Neural cell (in vitro differentiated cells): ENCODE measurements around the gene NOL9. TPM values are rescaled to one million over a fixed set of nuclear protein-coding genes. Genes with fewer than 3 reads are reported as not detected.

ENCODE experiments used
- H2AFZ ChIP-seq: fragments of 200-600, 300-800 bp; sonication (generic), shearing (Covaris generic); 2 replicates; pipeline ENCODE4 v1.6.0; 2014; ENCODE audit warnings: low read depth, mild to moderate bottlenecking, antibody characterized with exemption, low read length, moderate library complexity
- H3F3A ChIP-seq: fragments of 200-600 bp; shearing (Covaris generic); 2 replicates; pipeline ENCODE4 v1.6.1; 2016; ENCODE audit warnings: mild to moderate bottlenecking, moderate library complexity, mixed read lengths, antibody characterized with exemption, low read length; ENCODE audit not compliant: insufficient read depth, poor library complexity, severe bottlenecking
- H3K27ac ChIP-seq: fragments of 200-600, 300-800 bp; sonication (generic), shearing (Covaris generic); 2 replicates; pipeline ENCODE4 v1.5.1; 2014; ENCODE audit warnings: mild to moderate bottlenecking, low read length, moderate library complexity
- H3K27me3 ChIP-seq: fragments of 300-800, 200-600 bp; sonication (generic), shearing (Covaris generic); 2 replicates; pipeline ENCODE4 v1.6.0; 2014; ENCODE audit warnings: mild to moderate bottlenecking, low read depth, low read length, moderate library complexity; ENCODE audit not compliant: insufficient read depth
- H3K36me3 ChIP-seq: fragments of 300-800, 200-600 bp; sonication (generic), shearing (Covaris generic); 2 replicates; pipeline ENCODE4 v1.5.1; 2014; ENCODE audit warnings: mild to moderate bottlenecking, antibody characterized with exemption, low read length, moderate library complexity; ENCODE audit not compliant: insufficient read depth
- H3K4me2 ChIP-seq: fragments of 300-800, 200-600 bp; sonication (generic), shearing (Covaris generic); 2 replicates; pipeline ENCODE4 v1.6.0; 2014; ENCODE audit warnings: mild to moderate bottlenecking, low read length
- H3K4me3 ChIP-seq: fragments of 300-800, 200-600 bp; sonication (generic), shearing (Covaris generic); 2 replicates; pipeline ENCODE4 v1.5.1; 2014; ENCODE audit warnings: mild to moderate bottlenecking, low read length, moderate library complexity
- H3K79me2 ChIP-seq: fragments of 200-600 bp; shearing (Covaris generic); replicated peaks from 2 replicates; pipeline ENCODE4 v1.6.0; 2014; ENCODE audit warnings: mild to moderate bottlenecking, low read length, moderate library complexity; ENCODE audit not compliant: insufficient read depth
- H3K9ac ChIP-seq: fragments of 300-800, 200-600 bp; sonication (generic), shearing (Covaris generic); 2 replicates; pipeline ENCODE4 v1.6.1; 2016; ENCODE audit warnings: mild to moderate bottlenecking, low read length, mixed read lengths
- H3K9me2 ChIP-seq: fragments of 200-600 bp; shearing (Covaris generic); 2 replicates; pipeline ENCODE4 v1.6.1; 2016; ENCODE audit warnings: mild to moderate bottlenecking, low read length, mixed read lengths; ENCODE audit not compliant: insufficient read depth
- H3K9me3 ChIP-seq: fragments of 200-600, 300-800 bp; sonication (generic), shearing (Covaris generic); 2 replicates; pipeline ENCODE4 v1.6.1; 2016; ENCODE audit warnings: mild to moderate bottlenecking, mixed run types, low read length, moderate library complexity, mixed read lengths
- H4K20me1 ChIP-seq: fragments of 200-600 bp; shearing (Covaris generic); 2 replicates; pipeline ENCODE4 v1.6.1; 2016; ENCODE audit warnings: mild to moderate bottlenecking, mixed run types; ENCODE audit not compliant: insufficient read depth
- CTCF ChIP-seq: fragments of 450-650 bp; IDR thresholded peaks from 2 replicates; pipeline ENCODE4 v1.5.1; 2014; ENCODE audit warnings: antibody characterized with exemption, mild to moderate bottlenecking, moderate library complexity; ENCODE audit not compliant: poor library complexity, severe bottlenecking
- EP300 ChIP-seq: fragments of 450-650 bp; conservative IDR thresholded peaks from 2 replicates; pipeline ENCODE4 v1.6.1; 2014; ENCODE audit warnings: antibody characterized with exemption, mild to moderate bottlenecking, moderate library complexity; ENCODE audit not compliant: poor library complexity, severe bottlenecking
- EZH2 ChIP-seq: fragments of 200-600, 300-800 bp; shearing (Covaris generic), sonication (generic); IDR thresholded peaks from 2 replicates; pipeline ENCODE4 v1.6.1; 2014; ENCODE audit warnings: antibody characterized with exemption, low read length, borderline replicate concordance, mild to moderate bottlenecking; ENCODE audit not compliant: insufficient read depth, poor library complexity, severe bottlenecking
- MXI1 ChIP-seq: fragments of 450-650 bp; conservative IDR thresholded peaks from 2 replicates; pipeline ENCODE4 v1.6.1; 2014; ENCODE audit warnings: antibody characterized with exemption, mild to moderate bottlenecking; ENCODE audit not compliant: poor library complexity, severe bottlenecking
- POLR2AphosphoS5 ChIP-seq: IDR thresholded peaks from 2 replicates; pipeline ENCODE4 v1.6.1; 2012
- RAD21 ChIP-seq: fragments of 450-650 bp; conservative IDR thresholded peaks from 2 replicates; pipeline ENCODE4 v1.6.1; 2014; ENCODE audit warnings: antibody characterized with exemption, mild to moderate bottlenecking, moderate library complexity
- REST ChIP-seq: IDR thresholded peaks from 2 replicates; pipeline ENCODE4 v1.6.1; 2012; ENCODE audit warnings: borderline replicate concordance
- SMC3 ChIP-seq: fragments of 450-650 bp; conservative IDR thresholded peaks from 2 replicates; pipeline ENCODE4 v1.6.1; 2014; ENCODE audit warnings: antibody characterized with exemption, mild to moderate bottlenecking, moderate library complexity; ENCODE audit not compliant: poor library complexity
- TAF1 ChIP-seq: IDR thresholded peaks from 2 replicates; pipeline ENCODE4 v1.6.1; 2012; ENCODE audit warnings: low read depth
- polyA plus RNA-seq: library from polyadenylated mRNA; depleted of rRNA; stranded (reverse); fragments of >200 nt; gene quantifications from 2 replicates; pipeline ENCODE4 v1.2.3, GENCODE V29; 2014

NOL9 gene
- polyA plus RNA-seq, 1 donor from 2014 or later = 30.7 TPM

GRCh38 chr1:6481820-6482219 lies 72.5 kb downstream of the NOL9 start:
- Histone ChIP-seq H3K4me3 (no peak overlapping the region), H4K20me1 (no peaks in the 10 kb centered on the region), H3K27ac (no peak overlapping the region), H2AFZ (no peak overlapping the region), H3K9ac (no peak overlapping the region), H3K79me2 (no peaks in the 10 kb centered on the region), H3K36me3 (no peaks in the 10 kb centered on the region), H3F3A (no peaks in the 10 kb centered on the region), H3K4me2 (no peak overlapping the region), H3K9me3 (no peaks in the 10 kb centered on the region), H3K9me2 (no peaks in the 10 kb centered on the region), H3K27me3 (peaks cover 13% of the 10 kb centered on the region)
- no peak for TF ChIP-seq REST
- no peak for TF ChIP-seq RAD21
- TF ChIP-seq EP300 = no peak
- no peak for TF ChIP-seq CTCF

- no peaks in the 10 kb centered on the region for H3K79me2 ChIP-seq
- H3K4me3 ChIP-seq = no peak overlapping the region
- no peak overlapping the region for H2AFZ ChIP-seq
- TF ChIP-seq EZH2 = no peak
- H3K9ac ChIP-seq = no peak overlapping the region
- H4K20me1 ChIP-seq = no peaks in the 10 kb centered on the region
- H3K27ac ChIP-seq = no peak overlapping the region
- no peaks in the 10 kb centered on the region for H3F3A ChIP-seq
- no peaks in the 10 kb centered on the region for H3K9me2 ChIP-seq
- no peaks in the 10 kb centered on the region for H3K36me3 ChIP-seq
- no peak overlapping the region for H3K4me2 ChIP-seq
- H3K27me3 ChIP-seq = no peaks in the 10 kb centered on the region
- H3K9me3 ChIP-seq = no peaks in the 10 kb centered on the region
Measured at GRCh38 chr1:6477039-6477820, 77.1 kb downstream of the NOL9 start.

DNA sequence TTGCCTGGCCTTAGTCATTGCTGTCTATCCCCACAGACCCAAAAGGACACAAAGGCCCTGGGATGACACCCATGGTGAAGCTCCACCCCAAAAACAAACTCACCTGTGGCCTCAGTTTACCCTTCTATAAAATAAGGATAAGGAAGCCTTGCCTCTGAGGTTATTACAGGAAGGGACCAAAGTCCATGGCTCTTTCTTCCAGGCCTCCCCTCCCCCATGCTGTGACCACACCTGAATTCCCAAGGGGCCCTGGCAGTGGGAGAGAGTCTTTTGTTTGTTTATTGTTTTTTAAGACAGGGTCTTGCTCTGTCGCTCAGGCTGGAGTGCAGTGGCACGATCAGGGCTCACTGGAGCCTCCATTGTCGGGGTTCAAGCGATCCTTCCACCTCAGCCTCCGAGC lies 77.8 kb downstream of the NOL9 start:
- H3K9me2 ChIP-seq = no peaks in the 10 kb centered on the region
- no peak for TF ChIP-seq EZH2
- TF ChIP-seq MXI1 = no peak
- no peak for TF ChIP-seq TAF1
- TF ChIP-seq SMC3 = no peak
- no peak for TF ChIP-seq CTCF
- no peak for TF ChIP-seq POLR2AphosphoS5
- no peak for TF ChIP-seq RAD21
- TF ChIP-seq EP300 = no peak
- TF ChIP-seq REST = no peak
- H2AFZ ChIP-seq = no peak overlapping the region
- H3K4me3 ChIP-seq = no peak overlapping the region
- no peaks in the 10 kb centered on the region for H4K20me1 ChIP-seq
- no peak overlapping the region for H3K27ac ChIP-seq
- H3K4me2 ChIP-seq = no peak overlapping the region
- H3K9me3 ChIP-seq = no peaks in the 10 kb centered on the region
- no peaks in the 10 kb centered on the region for H3F3A ChIP-seq
- H3K27me3 ChIP-seq = no peaks in the 10 kb centered on the region
- H3K36me3 ChIP-seq = no peaks in the 10 kb centered on the region
- H3K79me2 ChIP-seq = no peaks in the 10 kb centered on the region
- H3K9ac ChIP-seq = no peak overlapping the region
